RCC 7860 (cell line): ENCODE data around the gene TSTD1.
"Not testable (repeated sequence)": the region's sequence is repeated elsewhere in the genome, so short reads cannot be mapped to it uniquely, and the experiment has no call there.

Source experiments
- DNase-seq: peaks from one replicate; pipeline ENCODE4 v3.0.0-alpha.2; 2015; ENCODE audit warnings: low spot score
- FAIRE-seq: peaks from 2 replicates; lab custom pipeline; 2012; peaks lifted over from hg19 to GRCh38; lab: Jason Lieb, UNC

Gene TSTD1

DNA sequence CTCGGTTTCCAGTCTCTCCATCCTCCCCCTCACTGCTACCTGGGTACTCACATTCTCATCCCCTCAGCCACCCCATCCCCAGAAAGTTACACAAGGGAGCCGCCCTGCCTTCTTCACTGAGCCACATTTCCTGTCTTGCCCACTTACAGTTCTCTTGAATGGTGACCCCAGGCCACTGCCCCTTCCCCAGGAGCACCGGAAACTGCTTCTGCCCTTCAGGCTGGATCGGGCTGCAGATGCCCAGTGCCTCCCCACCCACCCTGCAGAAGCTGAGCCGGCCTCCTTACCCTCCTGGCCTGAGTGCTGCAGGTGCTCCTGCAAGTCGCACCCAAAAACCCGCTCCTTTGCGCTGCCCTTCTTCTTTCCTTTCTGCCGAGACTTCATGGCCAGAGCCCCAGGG is 30.5 kb upstream of the TSTD1 start:
- DNase-seq = no peak
- FAIRE-seq = no peak

DNA sequence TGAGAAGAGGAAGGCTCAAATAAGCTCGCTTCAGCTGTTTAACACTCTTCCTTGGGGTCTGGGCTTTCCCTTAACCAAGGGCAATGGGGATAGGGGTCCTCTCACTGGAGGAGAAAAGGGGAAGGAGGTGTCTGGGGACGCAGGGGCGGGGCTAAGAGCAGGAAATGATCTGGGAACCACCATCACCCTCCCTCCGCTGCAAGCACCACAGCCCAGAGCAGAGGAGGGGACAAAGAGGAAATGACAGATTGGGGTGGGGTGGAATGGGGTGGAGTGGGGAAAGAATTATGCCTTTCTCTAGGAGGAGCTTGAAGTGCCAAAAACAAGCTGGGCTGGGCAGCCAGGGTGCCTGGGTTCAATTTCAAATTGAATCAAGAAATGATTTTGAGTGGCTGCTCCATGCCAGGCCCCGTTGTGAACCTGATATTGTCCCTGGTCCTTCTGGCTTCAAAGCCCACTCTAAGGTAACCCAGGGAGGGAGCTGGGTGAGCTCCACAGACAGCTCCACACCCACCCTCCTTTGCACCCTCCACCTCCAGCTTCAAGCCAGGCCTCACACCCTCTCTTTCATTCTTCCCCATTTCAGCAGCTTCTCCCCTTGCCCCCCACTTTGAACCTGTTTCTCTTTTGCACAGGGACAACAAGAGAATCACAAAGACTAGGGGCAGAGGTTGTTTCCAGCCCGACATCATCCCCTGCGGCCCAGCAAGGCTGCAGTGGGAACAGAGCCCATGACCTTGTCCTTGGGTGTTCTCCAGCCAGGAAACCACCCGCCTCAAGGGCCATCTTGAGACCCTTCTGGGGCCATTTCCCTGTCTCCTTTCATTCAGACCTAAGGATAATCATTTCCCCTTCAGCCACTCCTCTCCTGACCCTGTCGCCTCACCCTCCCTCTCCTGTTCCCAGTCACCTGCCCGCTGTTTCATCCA is 29.8 kb upstream of the TSTD1 start:
- FAIRE-seq (no peak), DNase-seq (no peak)

- FAIRE-seq = no peak
- no peak for DNase-seq
Observed at GRCh38 chr1:161066694-161067093, 27.9 kb upstream of the TSTD1 start.

- DNase-seq, FAIRE-seq: not testable (repeated sequence)
Observed at GRCh38 chr1:161065681-161066080, 26.9 kb upstream of the TSTD1 start.

- DNase-seq, FAIRE-seq: not testable (repeated sequence)
Observed at GRCh38 chr1:161063936-161064335, 25.2 kb upstream of the TSTD1 start.

GRCh38 chr1:161061419-161061818 is 22.7 kb upstream of the TSTD1 start:
- FAIRE-seq (no peak), DNase-seq (no peak)

DNA sequence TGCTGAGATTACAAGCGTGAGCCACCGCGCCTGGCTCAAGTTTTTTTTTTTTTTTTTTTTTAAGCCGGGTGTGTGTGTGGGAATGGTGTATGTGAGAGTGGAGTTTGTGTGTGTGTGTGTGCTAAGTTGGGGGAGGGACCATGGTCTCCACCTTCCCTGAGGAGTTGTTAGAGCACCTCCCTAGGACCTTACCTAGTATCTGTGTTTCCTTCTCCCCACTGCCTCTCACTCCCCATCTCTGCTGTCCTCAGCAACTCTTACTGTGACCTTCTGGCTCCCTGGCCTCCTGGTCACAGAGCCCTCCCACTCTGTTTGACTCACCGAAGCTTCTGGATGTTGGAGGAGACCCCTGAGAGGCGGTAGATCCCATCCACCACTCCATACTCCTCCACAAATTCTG is 20.5 kb upstream of the TSTD1 start:
- DNase-seq (no peak), FAIRE-seq (no peak)

DNA sequence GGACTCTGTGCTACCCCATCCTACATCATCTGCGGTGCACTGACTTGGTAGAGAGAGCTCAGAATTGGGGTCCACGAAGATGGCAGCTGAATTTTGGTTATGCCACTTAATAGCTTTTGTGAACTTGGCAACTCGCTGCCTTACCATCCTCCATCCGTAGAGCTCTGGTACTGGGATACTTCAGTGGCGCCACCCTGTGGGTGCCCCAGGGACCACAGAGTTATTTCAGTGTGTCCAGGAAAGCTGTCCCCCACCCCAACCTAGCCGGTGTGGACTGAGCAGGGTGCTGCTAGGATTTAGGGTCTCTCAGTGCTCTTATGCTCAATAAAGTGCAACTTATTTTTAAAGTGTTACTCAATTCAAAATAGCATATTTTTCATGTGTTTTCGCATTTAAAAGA is 16.0 kb upstream of the TSTD1 start:
- no peak for DNase-seq
- no peak for FAIRE-seq

GRCh38 chr1:161054232-161054631 is 15.5 kb upstream of the TSTD1 start:
- no peak for FAIRE-seq
- no peak for DNase-seq

GRCh38 chr1:161052899-161053298 is 14.1 kb upstream of the TSTD1 start:
- DNase-seq (no peak), FAIRE-seq (no peak)

GRCh38 chr1:161051219-161051618 is 12.5 kb upstream of the TSTD1 start:
- FAIRE-seq (no peak), DNase-seq (no peak)

- FAIRE-seq (no peak), DNase-seq (no peak)
Observed at GRCh38 chr1:161048949-161049722, 10.4 kb upstream of the TSTD1 start.

DNA sequence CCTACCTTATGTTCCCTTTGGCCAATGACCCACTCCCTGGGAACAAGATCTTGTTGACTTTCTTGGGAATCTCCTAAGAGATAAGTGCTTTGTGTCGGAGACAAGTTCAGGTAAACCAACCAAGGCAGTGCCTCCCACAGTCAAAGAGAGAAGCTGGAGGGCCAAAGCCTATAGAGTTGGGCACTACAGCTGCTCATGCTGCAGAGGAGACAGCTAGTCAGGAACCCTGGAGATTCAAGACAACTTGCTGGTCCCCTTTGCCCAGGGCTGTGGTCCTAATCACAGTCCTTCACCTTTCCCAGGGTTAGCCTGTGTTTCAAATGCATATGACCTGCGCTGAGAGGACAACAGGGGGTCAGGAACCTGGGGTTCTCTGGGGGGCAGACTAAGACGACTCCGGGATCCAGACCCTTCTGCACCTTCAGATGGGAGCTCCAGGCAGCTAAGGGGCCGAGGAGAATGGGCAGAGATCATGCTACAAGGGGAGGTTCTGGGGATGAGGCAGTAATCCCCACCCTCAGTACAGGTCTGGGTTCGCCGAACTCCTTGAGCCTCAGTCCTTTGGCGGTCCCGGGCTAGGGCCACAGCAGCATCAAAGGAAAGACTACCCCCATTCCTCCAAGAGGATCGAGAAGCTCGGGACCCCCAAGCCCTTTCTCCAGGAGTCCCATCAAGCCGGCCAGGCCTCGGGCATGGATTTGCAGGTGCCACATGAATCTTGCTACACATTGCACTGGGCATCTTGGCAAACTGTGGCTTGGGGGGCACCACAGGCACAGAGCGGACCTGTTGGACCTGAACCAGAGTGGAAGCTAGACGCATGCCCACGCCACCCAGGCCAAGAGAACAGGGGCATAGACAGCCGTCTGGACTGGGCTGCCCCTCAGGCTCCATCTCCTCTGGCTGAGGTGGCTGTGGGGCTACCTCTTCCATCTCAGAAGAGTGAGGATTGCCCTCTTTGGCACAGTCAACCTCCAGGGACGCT is 9.0 kb upstream of the TSTD1 start:
- FAIRE-seq = no peak

GRCh38 chr1:161046605-161047228 is 8.0 kb upstream of the TSTD1 start:
- DNase-seq (no peak), FAIRE-seq (no peak)

More for the DNA sequence above, 9.0 kb upstream of the TSTD1 start:
- no peak for DNase-seq

DNA sequence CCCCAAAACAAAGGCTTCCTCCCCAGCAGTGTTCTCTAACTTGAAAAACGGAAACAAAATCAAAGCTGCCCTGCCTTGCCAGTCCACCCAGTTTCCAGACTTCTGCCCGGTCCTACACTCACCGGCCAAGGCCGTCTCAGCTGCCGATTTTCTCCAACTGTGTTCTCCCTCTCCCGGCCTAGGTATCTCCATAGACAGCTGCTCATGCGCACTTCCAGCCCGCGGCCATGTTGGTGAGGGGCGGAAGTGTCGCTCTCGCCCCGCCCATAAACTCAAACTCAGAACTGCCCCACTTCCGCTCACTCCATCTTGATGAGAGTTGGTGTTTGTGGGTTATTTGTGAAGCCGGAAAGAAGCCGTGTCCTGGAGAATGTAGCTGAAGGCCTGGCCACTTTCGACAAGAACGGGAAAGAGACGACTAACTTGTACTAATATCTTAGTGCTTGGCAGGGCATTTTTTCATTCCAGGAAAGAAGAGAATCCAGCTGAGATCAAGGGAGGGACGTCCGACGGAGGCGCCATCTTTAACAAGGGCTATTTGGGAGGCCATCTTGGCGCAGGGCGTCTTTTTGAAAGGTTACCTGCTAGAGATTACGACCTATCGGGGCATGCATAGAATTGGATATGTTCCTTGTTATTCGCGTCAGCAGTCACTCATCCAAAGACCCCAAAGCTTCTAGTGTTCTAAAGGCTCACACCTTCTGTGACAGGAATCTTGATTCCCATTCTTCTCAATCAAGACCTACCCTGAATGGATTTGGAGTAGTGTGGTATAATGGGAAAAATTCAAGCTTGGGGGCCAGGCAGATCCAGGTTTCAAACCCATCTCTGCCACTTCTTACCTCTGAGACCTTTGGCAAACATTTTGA is 7.2 kb upstream of the TSTD1 start, which contains the start of gene USF1:
USF1 (minus strand) TSS at position 242 of the 869 bp plus-strand sequence. CDS start 2,702 bp downstream, outside the sequence.
- peak; percentile 72 for FAIRE-seq
- DNase-seq = peak; percentile 88

DNA sequence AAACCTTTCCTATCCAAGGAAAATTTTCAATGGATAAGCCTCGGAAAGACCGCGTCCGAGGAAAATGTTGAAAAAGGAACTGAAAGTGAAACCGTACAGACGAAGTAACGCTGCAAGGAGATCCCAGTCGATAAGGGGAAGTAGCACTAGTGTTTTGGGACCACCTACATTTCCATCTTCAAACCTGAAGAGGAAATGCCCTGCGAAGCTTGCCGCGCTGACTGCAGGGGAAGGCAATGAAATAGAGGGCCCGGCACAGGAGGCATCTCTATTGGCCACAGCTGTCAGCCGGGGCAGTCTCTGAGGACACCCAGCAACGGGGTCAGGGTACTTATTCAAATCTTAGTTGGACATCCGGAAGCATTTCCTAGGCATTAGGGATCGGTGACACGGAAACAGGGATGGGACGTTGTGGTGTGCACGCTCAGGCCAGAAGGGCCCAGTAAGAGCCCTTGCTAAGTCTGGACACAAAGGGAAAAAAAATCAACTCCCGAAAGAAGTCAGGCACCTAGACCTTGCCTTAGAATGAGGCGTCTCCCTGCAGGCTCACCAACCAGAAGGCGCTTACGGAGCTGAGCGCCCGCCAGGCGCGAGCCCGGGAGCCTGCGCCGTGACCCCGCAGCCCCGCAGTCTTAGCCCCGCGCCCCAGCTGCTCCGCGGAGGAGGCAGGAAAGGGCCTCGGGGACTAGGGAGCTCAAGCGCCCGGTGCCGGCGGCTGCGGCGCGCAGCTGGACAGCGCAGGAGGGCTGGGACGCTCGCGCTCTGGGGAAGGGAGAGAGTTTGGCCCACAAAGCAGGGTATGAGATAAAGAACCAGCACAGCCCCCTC is 6.4 kb upstream of the TSTD1 start:
- FAIRE-seq (no peak), DNase-seq (peak; percentile 65)

DNA sequence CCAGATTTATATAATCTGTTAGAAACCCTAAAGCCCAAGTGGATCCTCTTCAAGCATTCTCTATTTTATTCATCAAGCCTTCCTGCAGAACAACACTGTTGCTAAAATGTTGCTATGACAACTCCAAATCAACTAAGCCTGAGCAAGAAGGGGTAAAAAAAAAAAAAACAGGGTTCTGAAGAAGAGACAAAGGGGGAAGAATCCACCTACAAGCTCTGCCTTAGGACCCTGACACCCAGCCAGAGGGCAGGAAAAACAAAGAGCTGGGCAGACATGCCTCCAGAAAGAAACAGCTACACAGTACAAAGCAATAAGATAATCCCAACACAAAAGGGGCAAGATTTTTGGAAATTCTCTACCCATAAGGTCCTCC is 5.8 kb upstream of the TSTD1 start:
- FAIRE-seq (no peak), DNase-seq (no peak)

GRCh38 chr1:161039546-161039945 is 782 bp upstream of the TSTD1 start:
- no peak for DNase-seq

More at GRCh38 chr1:161039546-161039945, 782 bp upstream of the TSTD1 start:
- no peak for FAIRE-seq
